Measurements from ENCODE around the gene CEP112.
"Not testable (repeated sequence)": the region's sequence is repeated elsewhere in the genome, so short reads cannot be mapped to it uniquely, and the experiment has no call there.

Gene CEP112

DNA sequence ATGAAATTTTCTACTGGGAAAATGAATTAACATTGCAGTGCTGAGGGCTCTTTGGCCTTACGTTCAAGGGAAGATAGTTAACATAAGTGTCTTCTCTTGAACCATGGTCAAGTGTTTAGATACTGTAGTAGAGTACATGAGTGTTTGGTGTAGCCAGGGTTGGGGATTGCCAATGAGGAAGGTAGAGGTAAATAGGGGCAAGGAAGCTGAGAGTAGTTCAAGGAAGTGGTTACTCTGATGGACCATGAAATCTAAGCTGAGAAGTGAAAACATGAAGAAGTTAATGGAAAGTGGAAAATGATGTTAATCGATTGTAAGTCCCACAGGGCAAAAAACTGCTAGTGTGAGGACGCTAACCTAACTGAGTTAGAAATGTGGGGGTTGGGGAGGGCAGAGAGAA is 380.9 kb downstream of the CEP112 start:
- no peak for DNase-seq

DNA sequence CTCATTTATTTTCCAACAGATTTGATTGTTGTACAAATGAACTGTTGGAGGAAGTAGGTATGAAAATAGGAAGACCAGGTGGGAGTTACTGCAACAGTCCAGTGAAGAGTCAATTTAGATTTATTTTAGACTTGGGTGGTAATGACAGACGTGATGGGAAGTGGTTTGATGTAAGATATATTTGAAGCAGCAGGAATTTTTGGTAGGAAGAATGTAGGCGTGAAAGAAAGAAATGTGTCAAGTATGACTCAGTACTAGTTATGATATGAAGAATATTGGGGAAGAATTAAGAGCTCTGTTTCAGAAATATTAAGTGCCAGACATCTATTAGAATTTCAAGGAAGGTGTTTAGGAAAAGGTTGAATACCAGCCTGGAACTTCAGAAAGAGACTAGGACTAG is 382.6 kb downstream of the CEP112 start:
- DNase-seq, result no peak

DNA sequence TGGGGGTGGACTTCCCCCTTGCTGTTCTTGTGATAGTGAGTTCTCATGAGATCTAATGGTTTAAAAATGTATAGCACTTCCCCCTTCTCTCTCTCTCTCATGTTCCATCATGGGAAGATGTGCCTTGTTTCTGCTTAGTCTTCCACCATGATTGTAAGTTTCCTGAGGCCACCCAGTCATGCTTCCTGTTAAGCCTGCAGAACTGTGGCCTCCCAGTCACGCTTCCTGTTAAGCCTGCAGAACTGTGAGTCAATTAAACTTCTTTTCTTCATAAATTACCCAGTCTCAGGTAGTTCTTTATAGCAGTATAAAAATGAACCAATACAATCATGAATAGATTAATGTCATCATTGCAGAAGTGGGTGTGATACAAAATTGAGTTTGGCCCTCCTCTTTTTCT is 383.4 kb downstream of the CEP112 start:
- DNase-seq, result not testable (repeated sequence)

DNA sequence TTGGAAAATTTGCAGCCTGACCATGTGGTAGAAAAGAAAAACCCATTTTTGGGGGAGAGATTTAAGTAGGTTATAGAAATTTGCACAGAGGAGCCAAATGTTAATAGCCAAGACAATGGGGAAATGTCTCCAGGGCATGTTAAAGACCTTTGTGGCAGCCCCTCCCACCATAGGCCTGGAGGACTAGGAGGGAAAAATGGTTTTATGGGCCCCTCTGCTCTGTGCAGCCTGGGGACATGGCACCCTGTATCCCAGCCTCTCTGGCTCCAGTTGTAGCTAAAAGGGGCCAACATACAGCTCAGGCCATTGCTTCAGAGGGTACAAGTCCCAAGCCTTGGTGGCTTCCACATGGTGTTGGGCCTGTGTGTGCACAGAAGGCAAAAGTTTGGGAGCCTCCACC is 384.6 kb downstream of the CEP112 start:
- no peak for DNase-seq

DNA sequence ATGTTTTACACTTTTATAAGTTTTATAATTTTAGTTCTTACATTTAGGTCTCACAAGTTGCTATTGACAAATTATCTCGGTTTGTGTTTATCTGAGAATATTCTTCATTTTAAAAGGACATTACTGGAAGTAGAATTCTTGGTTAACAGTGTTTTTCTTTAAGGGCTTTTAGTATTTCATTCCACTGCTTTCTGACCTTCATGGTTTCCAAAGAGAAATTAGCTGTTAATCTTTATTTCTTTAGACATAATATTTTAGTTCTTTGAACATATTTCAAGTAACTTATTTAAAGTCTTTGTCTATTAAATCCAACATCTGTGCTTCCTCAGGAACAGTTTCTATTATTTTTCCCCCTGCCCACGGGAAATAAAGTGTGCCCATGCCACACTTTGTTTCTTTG is 390.4 kb downstream of the CEP112 start:
- DNase-seq, result no peak

DNA sequence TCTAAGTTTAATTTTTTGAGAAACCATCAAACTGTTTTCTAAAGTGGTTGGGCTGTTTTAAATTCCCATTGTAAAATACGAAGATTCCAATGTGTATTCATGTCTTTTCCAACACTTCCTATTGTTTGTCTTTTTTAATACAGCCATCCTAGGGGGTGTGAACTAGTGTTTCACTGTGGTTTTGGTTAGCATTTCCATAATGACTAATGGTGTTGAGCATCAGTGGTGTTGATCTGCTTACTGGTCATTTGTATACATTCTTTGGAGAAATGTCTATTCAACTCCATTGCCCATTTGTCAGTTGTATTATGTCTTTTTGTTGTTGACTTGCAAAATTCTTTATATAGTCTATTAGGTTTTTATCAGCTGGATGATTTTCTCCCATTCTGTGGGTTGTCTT is 391.3 kb downstream of the CEP112 start:
- no peak for DNase-seq

DNA sequence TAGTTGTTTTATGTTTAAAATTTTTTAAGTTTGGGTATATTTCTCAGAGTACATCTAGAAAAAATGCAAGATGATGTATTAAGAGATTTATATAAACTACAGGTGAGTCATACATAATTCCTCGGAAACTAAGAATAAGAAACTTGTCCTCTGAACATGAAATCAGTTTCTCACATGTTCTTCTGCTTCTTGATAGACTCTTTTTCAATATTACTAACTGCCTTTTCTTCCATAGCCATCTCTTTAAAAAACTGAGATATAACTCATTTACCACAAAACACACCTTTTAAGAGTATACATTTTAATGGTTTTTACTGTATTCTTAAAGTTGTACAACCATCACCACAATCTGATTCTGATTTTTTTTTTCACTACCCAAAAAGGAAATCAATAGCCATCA is 392.1 kb downstream of the CEP112 start:
- DNase-seq, result no peak

DNA sequence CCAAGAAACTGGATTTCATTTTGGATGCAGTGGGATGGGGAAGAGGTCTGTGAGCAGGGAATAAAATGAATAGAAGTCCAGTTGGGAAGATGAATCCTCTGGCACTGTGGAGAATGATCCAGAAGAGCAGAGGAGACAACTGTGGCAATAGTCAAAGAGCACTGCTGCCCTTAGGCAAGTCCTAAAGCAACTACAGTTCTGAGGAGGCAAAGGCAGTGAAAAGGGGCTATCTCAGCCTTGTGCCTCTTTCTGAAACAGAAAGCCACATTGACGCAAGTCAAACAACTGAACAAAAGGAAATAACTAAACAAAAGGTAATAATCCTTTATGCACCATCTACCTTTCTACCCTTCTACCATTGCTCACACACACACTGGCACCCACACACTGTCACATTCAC is 392.5 kb downstream of the CEP112 start:
- DNase-seq, result no peak

DNA sequence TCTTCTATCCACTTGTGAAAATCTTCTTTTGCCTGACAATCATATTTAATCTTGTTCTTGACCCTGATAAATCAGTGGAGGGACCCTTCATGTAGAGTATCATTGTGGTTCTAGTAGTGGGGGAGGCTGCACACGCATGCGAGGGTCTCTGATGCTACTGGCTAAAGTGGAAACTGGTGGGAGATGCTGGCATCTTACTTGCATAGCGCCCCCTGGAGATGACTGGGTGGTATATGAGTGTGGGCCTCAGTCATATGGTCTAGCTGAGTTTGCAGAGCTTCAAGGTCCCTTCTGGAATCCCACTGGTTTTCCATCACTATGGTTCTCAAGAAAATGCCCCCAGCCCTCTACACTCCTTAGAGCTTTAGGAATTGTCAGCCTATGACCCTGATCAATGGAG is 394.1 kb downstream of the CEP112 start:
- DNase-seq, result no peak

DNA sequence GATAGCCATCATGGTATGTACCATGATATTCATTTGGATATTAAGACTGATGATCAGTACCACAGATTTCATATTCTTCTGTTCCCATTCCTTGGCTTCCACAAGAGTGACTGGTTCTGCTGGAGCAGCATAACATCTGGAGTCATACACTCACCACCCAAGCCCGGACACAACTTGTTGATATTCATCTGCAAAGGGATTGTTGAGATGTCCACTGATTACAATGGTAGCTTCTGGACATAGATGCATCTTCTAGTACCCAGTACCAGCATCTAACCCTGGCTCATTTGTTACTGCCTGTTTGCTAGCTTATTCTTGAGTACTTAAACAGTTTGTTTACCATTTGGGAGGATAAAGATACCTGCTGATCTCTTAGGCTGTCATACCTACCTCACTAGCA is 394.8 kb downstream of the CEP112 start:
- no peak for DNase-seq

DNA sequence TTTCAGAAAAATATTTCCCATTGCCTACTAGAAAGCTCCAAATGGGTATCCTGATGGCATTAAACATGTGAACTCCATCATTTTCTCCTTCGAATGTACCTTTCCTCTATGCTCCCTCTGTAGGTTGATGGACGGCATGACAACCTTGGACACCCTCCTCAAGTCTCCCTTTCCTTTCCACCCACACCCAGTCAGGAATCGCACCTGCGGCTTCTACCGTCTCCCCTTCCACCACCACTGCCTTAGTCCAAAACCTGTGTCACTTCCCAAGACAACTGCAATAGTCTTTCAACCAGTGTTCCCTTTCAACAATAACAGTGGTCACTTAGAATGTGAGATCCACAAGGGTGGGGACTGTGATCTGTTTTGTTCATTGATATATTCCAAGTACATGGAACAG is 397.4 kb downstream of the CEP112 start:
- DNase-seq, result no peak

DNA sequence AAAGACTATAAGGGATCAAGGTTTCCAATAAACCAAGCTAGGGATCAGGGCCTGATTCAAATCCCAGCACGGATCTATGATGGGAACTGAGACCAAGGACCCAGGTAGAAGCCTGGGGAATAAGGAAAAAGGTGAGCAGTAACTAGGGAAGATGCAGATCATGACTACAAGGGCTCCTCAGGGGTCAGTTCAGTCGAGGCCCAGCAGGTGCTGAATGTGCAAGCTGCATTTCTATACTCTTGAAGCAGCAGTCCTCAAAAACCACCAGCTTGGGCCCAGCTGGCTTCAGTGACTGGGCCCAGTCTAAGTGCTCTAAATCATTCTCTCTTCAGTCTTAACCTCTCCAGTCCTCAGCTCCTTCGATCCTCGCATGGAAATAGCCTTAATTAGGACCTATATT is 401.7 kb downstream of the CEP112 start:
- DNase-seq, result no peak

DNA sequence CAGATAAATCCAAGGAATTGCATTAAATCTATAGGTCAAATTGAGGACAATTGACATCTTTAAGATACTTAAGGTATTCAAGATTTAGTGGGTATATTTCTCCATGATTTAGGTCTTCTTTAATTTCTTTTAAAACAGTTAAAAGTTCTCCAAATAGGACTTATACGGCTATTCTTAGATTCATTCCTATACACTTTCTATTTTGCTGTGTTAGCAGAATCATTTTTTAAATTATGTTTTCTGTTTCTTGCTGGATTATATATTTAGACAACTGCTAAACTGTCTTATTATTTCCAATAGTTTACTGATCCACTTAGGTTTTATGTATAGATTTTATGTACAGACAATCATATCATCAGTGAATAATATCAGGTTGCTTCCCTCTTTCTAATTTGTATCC is 404.4 kb downstream of the CEP112 start:
- no peak for DNase-seq

DNA sequence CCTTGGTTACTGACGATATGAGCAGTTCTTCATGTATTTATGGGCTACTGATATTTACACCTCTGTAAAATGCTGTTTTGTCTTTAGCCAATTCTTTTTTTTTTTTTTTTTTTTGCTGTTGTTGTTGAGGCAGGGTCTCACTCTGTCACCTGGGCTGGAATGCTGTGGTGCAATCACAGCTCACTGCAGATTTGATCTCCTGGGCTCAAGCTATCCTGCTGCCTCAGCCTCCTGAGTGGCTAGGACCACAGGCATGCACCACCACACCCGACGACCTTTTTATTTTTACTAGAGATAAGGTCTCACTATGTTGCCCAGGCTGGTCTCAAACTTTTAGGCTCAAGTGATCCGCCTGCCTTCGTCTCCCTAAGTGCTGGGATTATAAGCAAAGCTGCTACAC is 405.5 kb downstream of the CEP112 start:
- no peak for DNase-seq

DNA sequence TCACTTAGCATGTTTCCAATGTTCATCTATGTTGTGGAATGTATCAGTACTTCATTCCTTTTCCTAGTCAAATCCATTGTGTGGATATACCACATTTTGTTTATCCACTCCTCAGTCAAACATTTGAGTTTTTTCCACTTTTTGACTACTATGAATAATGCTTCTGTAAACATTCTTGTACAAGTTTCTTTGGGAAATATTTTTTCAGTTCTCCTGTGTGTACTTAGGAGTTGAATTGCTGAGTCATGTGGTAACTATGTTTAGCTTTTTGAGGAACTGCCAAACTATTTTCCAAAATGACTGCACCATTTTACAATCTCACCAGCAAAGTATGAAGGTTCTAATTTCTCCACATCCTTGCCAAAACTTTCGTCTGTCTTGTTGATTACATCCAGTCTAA is 406.8 kb downstream of the CEP112 start:
- DNase-seq, result no peak

DNA sequence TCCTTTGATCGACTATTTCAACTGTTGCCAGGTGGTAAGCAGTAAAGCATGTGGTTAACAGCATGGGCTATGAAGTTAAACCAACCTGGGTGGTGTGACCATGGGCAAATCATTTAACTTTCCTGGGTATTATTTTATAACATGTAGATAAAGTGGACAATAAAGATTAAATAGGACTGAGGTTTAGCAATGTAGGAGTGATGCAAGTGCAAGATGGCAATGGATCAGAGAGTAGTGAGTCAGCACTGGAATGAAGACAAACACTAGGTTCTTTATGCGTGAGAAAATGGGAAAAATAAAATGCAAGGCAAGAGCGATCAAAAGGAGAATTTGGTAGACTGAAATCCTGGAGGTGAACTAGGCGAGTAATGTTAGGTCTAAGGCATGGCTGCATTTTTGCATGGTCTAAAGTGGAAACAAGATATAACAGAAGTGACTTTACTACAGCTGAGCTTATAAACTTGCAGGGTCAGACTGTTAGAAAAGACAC is 408.0 kb downstream of the CEP112 start:
- DNase-seq, result no peak

DNA sequence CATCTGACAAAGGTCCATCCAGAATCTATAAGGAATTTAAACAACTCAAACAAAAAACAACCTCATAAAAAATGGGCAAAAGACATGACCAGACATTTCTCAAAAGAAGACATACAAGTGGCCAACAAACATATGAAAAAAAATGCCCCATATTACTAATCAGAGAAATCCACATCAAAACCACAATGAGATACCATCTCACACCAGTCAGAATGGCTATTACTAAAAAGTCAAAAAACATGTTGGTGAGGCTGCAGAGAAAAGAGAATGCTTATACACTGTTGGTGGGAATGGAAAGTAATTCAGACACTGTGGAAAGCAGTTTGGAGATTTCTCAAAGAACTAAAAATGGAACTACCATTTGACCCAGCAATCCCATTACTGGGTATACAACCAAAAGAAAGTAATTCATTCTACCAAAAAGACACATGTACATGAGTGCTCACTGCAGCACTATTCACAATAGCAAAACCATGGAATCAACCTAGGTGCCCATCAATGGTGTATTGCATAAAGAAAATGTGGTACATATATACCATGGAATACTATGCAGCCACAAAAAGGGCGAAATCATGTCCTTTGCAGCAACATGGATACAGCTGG is 409.7 kb downstream of the CEP112 start:
- DNase-seq, result not testable (repeated sequence)

DNA sequence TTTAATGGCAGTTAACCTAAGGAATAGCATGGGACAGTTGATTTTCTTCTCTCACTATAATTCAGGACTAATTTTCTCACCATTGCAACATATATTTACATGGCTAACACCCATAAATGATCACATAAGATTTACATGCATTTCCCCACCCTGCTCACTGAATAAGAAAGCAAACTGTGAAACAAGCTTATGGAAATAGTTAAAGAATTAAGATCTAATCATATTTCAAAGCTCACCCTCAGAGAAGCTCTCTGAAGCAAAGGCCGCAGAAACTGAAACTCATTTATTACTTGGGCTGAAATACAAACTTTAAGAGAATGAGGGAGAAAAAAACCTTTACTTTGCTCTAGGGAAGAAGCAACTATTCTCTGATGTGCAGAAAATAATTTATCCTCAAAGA is 411.8 kb downstream of the CEP112 start:
- no peak for DNase-seq

DNA sequence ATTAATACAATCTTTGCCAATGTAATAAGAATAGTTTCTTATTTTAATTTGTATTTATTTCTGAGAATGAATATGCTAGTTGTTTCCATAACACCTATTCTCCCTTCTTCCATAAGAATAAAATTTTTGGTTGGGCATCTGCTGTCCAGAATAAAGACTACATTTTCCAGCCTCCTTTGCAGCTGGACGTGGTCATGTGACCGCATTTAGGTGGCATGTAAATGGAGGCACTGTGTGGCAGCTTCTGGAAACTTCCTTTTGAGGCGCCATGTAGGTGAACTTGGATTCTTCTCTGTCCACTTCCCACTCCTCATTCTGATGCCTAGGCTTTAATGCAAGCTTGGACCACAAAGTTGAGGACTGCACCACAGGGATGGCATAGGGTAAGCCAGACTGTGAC is 415.0 kb downstream of the CEP112 start:
- DNase-seq, result no peak

DNA sequence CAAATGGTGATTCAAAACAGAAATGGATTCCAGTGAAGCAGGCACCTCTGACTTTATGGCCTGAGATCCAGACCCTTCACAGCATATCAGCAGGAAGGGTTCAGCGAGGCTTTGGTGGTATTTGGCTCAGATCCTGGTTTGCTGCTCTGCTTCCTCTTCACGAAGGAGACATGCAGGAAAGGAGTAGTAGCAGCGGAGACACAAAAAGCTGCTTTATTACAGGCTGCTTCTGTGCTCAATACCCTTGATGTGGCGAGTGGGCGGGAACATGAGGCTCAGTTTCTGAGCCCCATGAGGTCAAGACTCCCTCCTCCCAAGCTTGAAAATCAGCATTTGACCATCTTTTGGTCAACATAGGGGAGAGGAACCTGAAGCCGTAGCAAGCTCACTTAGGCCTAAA is 417.1 kb downstream of the CEP112 start:
- DNase-seq, result peak; percentile 42

DNA sequence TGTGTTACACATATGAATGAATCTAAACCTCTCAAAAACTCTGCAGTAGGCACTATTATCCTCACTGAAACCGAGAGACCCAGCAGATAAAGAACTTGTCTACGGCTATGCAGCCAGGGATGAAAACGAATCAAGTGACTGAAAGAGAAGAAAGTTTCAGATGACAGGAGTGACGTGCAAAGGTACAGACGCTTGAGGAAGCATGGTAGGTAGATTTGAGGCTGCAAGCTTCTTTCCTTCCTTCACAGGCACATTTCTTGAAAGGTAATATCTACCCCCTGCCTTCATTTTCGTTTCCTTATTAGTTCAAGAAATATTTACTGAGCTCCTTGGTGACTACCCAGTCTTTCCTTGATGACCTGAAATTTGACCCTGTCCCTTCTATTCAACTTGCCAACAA is 418.9 kb downstream of the CEP112 start:
- DNase-seq, result no peak

DNA sequence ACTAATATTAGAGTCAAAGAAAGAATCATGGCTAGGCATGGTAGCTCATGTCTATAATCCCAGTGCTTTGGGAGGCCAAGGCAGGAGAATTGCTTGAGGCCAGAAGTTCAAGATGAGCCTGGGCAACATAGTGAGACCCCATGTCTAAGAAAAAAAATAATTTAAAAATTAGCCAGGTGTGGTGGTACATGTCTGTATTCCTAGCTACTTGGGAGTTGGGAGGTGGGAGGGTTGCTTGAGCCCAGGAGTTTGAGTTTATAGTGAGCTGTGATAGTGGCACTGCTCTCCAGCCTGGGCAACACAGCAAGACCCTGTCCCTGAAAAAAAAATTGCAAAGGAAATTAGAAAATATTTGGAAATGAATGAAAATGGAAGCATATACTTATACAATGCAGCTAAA is 420.2 kb downstream of the CEP112 start:
- DNase-seq, result no peak

DNA sequence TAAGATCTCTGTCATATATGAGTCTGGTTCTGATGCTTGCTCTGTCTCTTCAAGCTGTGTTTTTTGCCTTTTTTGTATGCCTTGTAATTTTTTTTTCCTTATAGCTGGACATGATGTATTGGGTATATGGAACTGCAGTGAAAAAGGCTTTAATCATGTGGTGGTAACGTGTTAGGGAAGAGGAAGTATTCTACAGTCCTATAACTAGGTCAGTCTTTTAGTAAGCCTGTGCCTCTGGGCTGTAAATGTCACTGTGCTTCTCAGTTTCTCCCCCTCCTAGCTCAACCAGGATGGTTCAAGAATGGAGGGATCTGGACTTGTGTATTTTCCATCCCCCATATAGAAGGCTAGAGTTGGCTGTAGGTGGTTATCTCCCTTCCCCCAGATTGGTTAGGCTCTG is 428.1 kb downstream of the CEP112 start:
- no peak for DNase-seq

DNA sequence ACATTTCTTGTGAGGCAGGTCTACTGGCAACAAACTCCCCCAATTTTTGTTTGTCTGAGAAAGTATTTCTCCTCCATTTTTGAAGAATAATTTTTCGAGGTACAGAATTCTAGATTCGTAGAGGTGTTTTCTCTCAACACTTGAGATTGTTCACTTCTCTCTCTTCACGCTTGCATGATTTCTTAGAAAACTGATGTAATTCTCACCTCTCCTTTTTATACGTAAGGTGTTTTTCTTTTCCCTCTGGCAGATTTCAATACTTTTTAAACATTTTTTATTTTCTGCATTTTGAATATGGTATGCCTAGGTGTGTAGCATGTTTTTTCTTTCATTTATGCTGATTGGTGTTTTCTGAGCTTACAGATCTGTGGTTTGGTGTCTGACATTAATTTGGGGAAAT is 429.0 kb downstream of the CEP112 start:
- no peak for DNase-seq

DNA sequence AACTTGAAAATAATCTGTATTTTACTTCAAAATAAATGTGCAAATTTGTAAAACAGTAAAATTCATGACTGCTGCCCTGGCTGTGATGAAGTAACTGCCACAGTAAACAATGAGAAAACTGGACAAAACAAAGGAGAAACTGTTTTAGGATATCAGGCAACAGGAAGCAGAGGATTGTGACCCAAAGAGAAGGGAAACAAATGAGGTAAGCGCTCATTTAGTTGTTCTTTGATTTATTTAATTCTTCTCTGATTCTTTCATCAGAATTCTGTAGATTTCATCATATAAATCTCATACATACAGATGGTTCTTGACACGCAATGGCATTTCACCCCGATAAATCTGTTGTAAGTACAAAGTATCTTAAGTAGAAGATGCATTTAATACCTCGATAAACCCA is 432.4 kb downstream of the CEP112 start:
- DNase-seq, result no peak

DNA sequence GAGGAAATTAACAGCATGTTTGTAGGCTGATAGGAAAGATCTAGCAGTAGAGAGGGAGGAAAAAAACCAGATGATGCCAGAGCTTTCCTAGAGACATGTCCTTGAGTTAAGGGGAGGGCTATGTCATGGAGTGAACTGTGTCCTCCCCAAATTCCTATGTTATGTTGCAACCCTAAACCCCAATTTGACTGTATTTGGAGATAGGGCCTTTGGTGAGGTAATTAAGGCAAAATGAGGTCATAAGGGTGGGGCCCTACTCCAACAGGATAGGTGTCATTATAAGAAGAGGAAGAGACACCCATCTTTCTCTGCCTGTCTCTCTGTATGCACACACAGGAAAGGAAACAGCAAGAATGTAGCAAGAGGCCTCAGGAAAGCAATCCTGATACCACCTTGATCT is 435.2 kb downstream of the CEP112 start:
- no peak for DNase-seq

Measured in GDM1 (cell line).